ENCODE measurements around the gene SV2B.
A peak's percentile ranks its signal among the peaks of the same experiment; 100 is the strongest.

Gene SV2B

DNA sequence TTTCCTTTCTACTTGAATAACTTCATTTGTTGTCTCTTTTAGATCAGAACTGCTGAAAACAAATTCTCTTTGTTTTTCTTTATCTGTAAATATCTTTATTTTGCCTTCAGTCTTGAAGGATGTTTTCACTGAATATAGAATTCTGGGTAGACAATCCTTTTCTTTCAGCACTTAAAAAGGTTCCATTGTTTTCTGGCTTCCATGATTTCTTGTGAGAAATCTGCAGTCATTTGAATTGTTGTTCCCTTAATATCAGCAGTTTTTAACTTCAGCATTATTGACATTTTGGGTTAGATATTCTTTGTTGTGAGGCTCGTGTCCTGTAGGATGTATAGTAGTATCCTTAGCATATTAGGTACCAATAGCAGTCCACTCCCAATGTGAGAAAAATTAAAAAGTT lies 65.8 kb downstream of the SV2B start:
- Mint-ChIP-seq H3K9me3 (peaks cover 43% of the 10 kb centered on the region), H3K4me3 (no peak overlapping the region)
- TF ChIP-seq, protein P1, sequence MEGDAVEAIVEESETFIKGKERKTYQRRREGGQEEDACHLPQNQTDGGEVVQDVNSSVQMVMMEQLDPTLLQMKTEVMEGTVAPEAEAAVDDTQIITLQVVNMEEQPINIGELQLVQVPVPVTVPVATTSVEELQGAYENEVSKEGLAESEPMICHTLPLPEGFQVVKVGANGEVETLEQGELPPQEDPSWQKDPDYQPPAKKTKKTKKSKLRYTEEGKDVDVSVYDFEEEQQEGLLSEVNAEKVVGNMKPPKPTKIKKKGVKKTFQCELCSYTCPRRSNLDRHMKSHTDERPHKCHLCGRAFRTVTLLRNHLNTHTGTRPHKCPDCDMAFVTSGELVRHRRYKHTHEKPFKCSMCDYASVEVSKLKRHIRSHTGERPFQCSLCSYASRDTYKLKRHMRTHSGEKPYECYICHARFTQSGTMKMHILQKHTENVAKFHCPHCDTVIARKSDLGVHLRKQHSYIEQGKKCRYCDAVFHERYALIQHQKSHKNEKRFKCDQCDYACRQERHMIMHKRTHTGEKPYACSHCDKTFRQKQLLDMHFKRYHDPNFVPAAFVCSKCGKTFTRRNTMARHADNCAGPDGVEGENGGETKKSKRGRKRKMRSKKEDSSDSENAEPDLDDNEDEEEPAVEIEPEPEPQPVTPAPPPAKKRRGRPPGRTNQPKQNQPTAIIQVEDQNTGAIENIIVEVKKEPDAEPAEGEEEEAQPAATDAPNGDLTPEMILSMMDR (IDR thresholded peaks at IDR 0.05), result no peak

DNA sequence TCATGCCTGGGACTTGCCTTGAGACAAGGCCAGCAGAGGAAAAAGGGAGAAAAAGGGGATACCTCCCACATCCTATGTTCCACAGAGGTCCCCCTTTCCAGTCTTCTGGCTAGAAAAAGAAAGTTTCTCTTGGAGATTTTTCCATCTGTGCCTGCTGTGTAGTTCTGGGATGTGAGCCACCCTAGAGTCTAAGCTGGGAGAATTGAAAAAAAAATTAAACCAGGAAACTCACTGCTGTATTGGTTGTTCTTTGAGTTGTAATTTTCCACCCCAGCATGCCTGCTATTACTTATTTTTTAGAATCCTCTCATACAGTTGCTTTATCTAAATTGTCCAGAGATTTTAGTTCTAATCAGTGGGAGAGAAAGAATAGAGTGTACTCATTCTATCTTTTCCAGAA lies 68.4 kb downstream of the SV2B start:
- Mint-ChIP-seq H3K27me3 (ENCODE audit: low read depth, poor library complexity) (peaks cover 17% of the 10 kb centered on the region), H3K9me3 (peaks cover 43% of the 10 kb centered on the region), H3K4me3 (no peak overlapping the region), H3K4me1 (no peaks in the 10 kb centered on the region), H3K36me3 (ENCODE audit: low read depth) (peaks cover 5% of the 10 kb centered on the region), H3K27ac (no peak overlapping the region)
- TF ChIP-seq, protein P1 (IDR thresholded peaks at IDR 0.05), result no peak
- no peak for DNase-seq

More for the DNA sequence above, 65.8 kb downstream of the SV2B start:
- DNase-seq, result no peak
- Mint-ChIP-seq H3K36me3 (ENCODE audit: low read depth) (peaks cover 5% of the 10 kb centered on the region), H3K4me1 (no peaks in the 10 kb centered on the region), H3K27ac (no peak overlapping the region), H3K27me3 (ENCODE audit: low read depth, poor library complexity) (peaks cover 9% of the 10 kb centered on the region)

DNA sequence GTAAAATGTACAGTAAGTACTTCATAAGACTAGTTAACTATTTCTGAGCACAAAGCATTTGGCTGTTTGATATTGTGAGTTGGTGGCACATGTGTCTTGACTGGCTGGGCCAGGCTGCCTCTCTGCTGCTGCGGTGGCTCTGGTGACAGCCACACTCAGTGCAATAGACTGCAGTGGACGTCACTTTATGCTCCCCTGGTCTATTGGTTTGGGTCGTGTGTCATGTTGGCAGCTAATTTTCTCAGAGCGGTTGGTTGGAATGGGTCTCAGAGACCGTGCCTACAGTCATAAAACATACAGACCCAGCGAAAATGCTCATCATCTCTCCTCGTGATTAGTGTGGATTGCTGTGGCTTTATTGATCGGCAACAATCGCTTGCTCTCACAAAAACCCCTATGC lies 71.3 kb downstream of the SV2B start:
- peaks cover 30% of the 10 kb centered on the region for H3K27me3 Mint-ChIP-seq (ENCODE audit: low read depth, poor library complexity)
- peak; percentile 7 for DNase-seq
- H3K36me3 Mint-ChIP-seq (ENCODE audit: low read depth), result no peaks in the 10 kb centered on the region
- TF ChIP-seq, protein P1 (IDR thresholded peaks at IDR 0.05), result no peak
- peaks cover 23% of the 10 kb centered on the region for H3K9me3 Mint-ChIP-seq
- H3K4me1 Mint-ChIP-seq, result no peaks in the 10 kb centered on the region
- H3K4me3 Mint-ChIP-seq, result no peak overlapping the region
- no peak overlapping the region for H3K27ac Mint-ChIP-seq

DNA sequence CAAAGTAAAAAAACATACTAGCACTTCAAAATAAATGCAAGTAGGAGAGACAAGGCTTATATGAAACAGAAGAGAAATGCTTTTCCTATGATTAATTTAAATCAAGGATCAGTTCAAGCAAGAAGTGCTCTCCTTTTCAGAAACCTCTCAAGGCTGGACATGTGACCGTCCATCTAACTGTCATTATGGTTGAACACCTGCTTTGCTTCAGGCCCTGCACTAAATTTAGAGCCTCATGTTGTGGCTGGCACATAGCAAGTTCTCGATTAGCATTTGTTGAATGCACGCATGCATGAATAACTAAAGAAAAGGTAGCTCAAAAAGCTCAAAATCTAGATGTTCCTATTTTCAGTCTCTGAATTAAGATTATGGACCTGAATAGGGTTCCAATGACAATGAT lies 82.0 kb downstream of the SV2B start:
- Mint-ChIP-seq H3K4me3 (no peak overlapping the region), H3K36me3 (ENCODE audit: low read depth) (no peaks in the 10 kb centered on the region)

DNA sequence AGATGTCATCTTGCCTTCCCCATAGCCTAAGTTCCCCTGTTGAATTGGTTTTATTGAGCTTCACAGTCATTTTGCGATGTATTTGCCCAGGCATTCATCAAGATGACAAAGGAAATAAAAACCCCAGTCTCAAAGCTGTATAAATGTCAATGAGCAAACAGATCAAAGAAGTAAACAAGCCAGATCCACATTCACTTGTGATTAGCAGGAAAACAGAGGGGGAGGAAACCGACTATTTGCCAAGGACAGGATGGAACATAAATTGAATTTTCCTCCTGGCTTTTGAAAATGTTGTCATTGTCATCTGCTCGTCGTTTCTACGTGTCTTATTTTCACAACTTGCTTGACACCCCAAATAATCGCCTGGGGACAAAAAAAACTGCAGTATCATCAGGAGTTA lies 83.5 kb downstream of the SV2B start:
- TF ChIP-seq, protein P1 (IDR thresholded peaks at IDR 0.05), result no peak
- Mint-ChIP-seq H3K9me3 (peaks cover 5% of the 10 kb centered on the region), H3K27ac (no peak overlapping the region)

More for the DNA sequence above, 82.0 kb downstream of the SV2B start:
- H3K27me3 Mint-ChIP-seq (ENCODE audit: low read depth, poor library complexity), result peaks cover 9% of the 10 kb centered on the region
- H3K4me1 Mint-ChIP-seq, result peaks cover 31% of the 10 kb centered on the region
- TF ChIP-seq, protein P1 (IDR thresholded peaks at IDR 0.05), result no peak
- H3K27ac Mint-ChIP-seq, result no peak overlapping the region
- DNase-seq, result no peak
- peaks cover 8% of the 10 kb centered on the region for H3K9me3 Mint-ChIP-seq

DNA sequence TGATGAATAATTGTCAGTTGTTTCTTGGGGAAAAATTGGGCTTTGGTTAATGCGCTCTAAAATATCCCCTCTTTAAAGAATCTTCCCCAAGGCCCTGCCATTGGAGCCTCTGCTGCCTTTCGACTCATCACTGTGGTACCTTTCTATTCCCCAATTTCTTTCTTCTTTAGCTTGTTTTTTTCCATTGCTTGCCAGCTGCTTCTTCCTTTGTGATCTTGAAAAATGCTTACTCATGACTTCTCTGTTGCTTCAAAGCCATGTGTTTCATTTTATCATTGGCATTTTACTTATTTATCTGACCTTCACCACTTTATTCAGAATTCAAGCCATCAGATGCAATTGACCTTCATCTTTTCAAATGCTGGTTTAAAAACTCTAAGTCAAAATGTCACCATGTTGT lies 84.4 kb downstream of the SV2B start:
- DNase-seq, result no peak
- H3K4me1 Mint-ChIP-seq, result peaks cover 31% of the 10 kb centered on the region
- no peak overlapping the region for H3K27ac Mint-ChIP-seq
- H3K4me3 Mint-ChIP-seq, result no peak overlapping the region
- peaks cover 4% of the 10 kb centered on the region for H3K9me3 Mint-ChIP-seq
- no peaks in the 10 kb centered on the region for H3K36me3 Mint-ChIP-seq (ENCODE audit: low read depth)
- TF ChIP-seq, protein P1 (IDR thresholded peaks at IDR 0.05), result no peak
- H3K27me3 Mint-ChIP-seq (ENCODE audit: low read depth, poor library complexity), result no peaks in the 10 kb centered on the region

More for the DNA sequence above, 83.5 kb downstream of the SV2B start:
- Mint-ChIP-seq H3K36me3 (ENCODE audit: low read depth) (no peaks in the 10 kb centered on the region), H3K4me3 (no peak overlapping the region), H3K4me1 (peaks cover 31% of the 10 kb centered on the region), H3K27me3 (ENCODE audit: low read depth, poor library complexity) (peaks cover 4% of the 10 kb centered on the region)
- DNase-seq, result no peak

Measured in nephron progenitor cell (in vitro differentiated cells).